A549 (cell line): ENCODE measurements around the gene FAHD1. TPM values are rescaled to one million over a fixed set of nuclear protein-coding genes. Genes with fewer than 3 reads are reported as not detected.

Experiments used
- ATAC-seq, 2 experiments: fragments of 200-7000 bp in 1 of 2; fragments of >200 bp in 1 of 2; cut with Nextera tagmentation in 1 of 2; cut with Tn5 transposase in 1 of 2; 3 replicates each; pipeline versions ENCODE4 v1.8.0 to v1.9.1; 2018 to 2020; ENCODE audit warnings: mild to moderate bottlenecking in 1 of 2, moderate library complexity in 1 of 2
- CTCF ChIA-PET: fragments of 300-600 bp; sonication (Branson Sonifier 250); formaldehyde crosslinking; extraction: SDS; loops from one replicate; lab custom pipeline; 2021; ENCODE audit warnings: antibody characterized with exemption, inconsistent platforms; lab: Yijun Ruan, JAX
- POLR2A ChIA-PET: fragments of 350-600 bp; formaldehyde crosslinking; extraction: SDS; loops from one replicate; lab custom pipeline; 2021; ENCODE audit warnings: antibody characterized with exemption, inconsistent platforms; lab: Yijun Ruan, JAX
- DNase-seq, 2 experiments: peaks; one replicate each; pipeline versions ENCODE4 v3.0.0 to v3.0.0-alpha.2; 2011 to 2016; ENCODE audit warnings: low read depth in 1 of 2, low spot score in 1 of 2
- FAIRE-seq: peaks from 2 replicates; lab custom pipeline; 2011; peaks lifted over from hg19 to GRCh38; lab: Jason Lieb, UNC
- H3K27ac ChIP-seq, 2 experiments: fragments of >200 bp; sonication (Bioruptor Twin); formaldehyde crosslinking; 3 replicates each; pipeline ENCODE4 v1.5.1; 2016 to 2017
- H3K4me1 ChIP-seq: fragments of >200 bp; sonication (Bioruptor Twin); formaldehyde crosslinking; 3 replicates; pipeline ENCODE4 v1.6.1; 2016
- H3K4me2 ChIP-seq: fragments of >200 bp; sonication (Bioruptor Twin); formaldehyde crosslinking; 3 replicates; pipeline ENCODE4 v1.6.1; 2016
- H3K4me3 ChIP-seq: fragments of >200 bp; sonication (Bioruptor Twin); formaldehyde crosslinking; 3 replicates; pipeline ENCODE4 v1.5.1; 2016
- H3K9me3 ChIP-seq: fragments of >200 bp; sonication (Bioruptor Twin); formaldehyde crosslinking; 3 replicates; pipeline ENCODE4 v1.6.1; 2016
- CEBPB ChIP-seq, 2 experiments: fragments of >200 bp in 1 of 2; sonication (Bioruptor Twin) in 1 of 2; formaldehyde crosslinking in 1 of 2; IDR thresholded peaks; 2 replicates each; pipeline ENCODE4 v1.6.1; 2012 to 2016
- CHD4 ChIP-seq: fragments of 200-600 bp; sonication (generic); IDR thresholded peaks from 2 replicates; pipeline ENCODE4 v1.6.1; 2016; ENCODE audit warnings: antibody characterized with exemption, mild to moderate bottlenecking, borderline replicate concordance
- EHF ChIP-seq: fragments of 250-450 bp; sonication (Bioruptor Pico); IDR thresholded peaks from 2 replicates; pipeline ENCODE4 v1.5.0; 2020; ENCODE audit warnings: mild to moderate bottlenecking
- GATA3 ChIP-seq: IDR thresholded peaks from 2 replicates; pipeline ENCODE4 v1.6.1; 2012; ENCODE audit warnings: borderline replicate concordance
- HES2 ChIP-seq: fragments of >200 bp; sonication (Bioruptor Twin); formaldehyde crosslinking; IDR thresholded peaks from 2 replicates; pipeline ENCODE4 v1.6.1; 2016
- KDM1A ChIP-seq: fragments of 200-600 bp; sonication (generic); IDR thresholded peaks from 2 replicates; pipeline ENCODE4 v1.6.1; 2016; ENCODE audit warnings: low read depth, mild to moderate bottlenecking
- MAFK ChIP-seq: fragments of 450-650 bp; IDR thresholded peaks from 2 replicates; pipeline ENCODE4 v1.6.1; 2014; ENCODE audit not compliant: partially characterized antibody
- MYC ChIP-seq: IDR thresholded peaks from 2 replicates; pipeline ENCODE4 v1.6.1; 2012; ENCODE audit warnings: mild to moderate bottlenecking, inconsistent platforms, low read length, improper control_type of control experiment, borderline replicate concordance
- RCOR1 ChIP-seq: fragments of 150-350 bp; IDR thresholded peaks from 2 replicates; pipeline ENCODE4 v1.6.1; 2014; ENCODE audit warnings: antibody characterized with exemption, low read length, low read depth
- RNF2 ChIP-seq: fragments of 200-600 bp; sonication (generic); IDR thresholded peaks from 2 replicates; pipeline ENCODE4 v1.6.1; 2016; ENCODE audit warnings: low read depth, mild to moderate bottlenecking, antibody characterized with exemption, moderate library complexity, borderline replicate concordance
- SMC3 ChIP-seq: fragments of >200 bp; sonication (Bioruptor Twin); formaldehyde crosslinking; IDR thresholded peaks from 3 replicates; pipeline ENCODE4 v1.6.1; 2018; ENCODE audit warnings: inconsistent platforms
- SREBF2 ChIP-seq: fragments of 450-650 bp; IDR thresholded peaks from 2 replicates; pipeline ENCODE4 v1.6.1; 2014; ENCODE audit warnings: mild to moderate bottlenecking, moderate library complexity
- TFCP2L1 ChIP-seq: fragments of 250-450 bp; sonication (Bioruptor Pico); IDR thresholded peaks from 2 replicates; pipeline ENCODE4 v1.5.0; 2021; ENCODE audit warnings: mild to moderate bottlenecking
- ZC3H11A ChIP-seq: fragments of 450-650 bp; IDR thresholded peaks from 2 replicates; pipeline ENCODE4 v1.6.1; 2014; ENCODE audit warnings: antibody characterized with exemption, mild to moderate bottlenecking
- WGBS: methylation state at CpG from one replicate; pipeline ENCODE4 v1.1.6; 2017; ENCODE audit errors: missing lambda C conversion rate; 5-methylcytosine and 5-hydroxymethylcytosine counted together
- polyA plus RNA-seq, 4 experiments: library from polyadenylated mRNA; depleted of rRNA in 3 of 4; stranded (reverse); fragments of >200 nt; fragmentation: RNase III in 1 of 4; extraction: RNeasy Plus Mini Kit Qiagen cat#74134 plus additional on column Dnase treatment in 1 of 4; gene quantifications; 2 replicates in 3 of 4; 3 replicates in 1 of 4; pipeline ENCODE4 v1.2.3, GENCODE V29; 2011 to 2017
- TF ChIP-seq, protein P1 (sequence below): fragments of 200-600 bp; sonication (generic); IDR thresholded peaks from 2 replicates; pipeline ENCODE4 v1.6.1; 2016; ENCODE audit warnings: antibody characterized with exemption, mild to moderate bottlenecking, moderate library complexity
- TF ChIP-seq, protein P2 (sequence below): IDR thresholded peaks from 2 replicates; pipeline ENCODE4 v1.6.1; 2012
- TF ChIP-seq, protein P3 (sequence below): IDR thresholded peaks from 2 replicates; pipeline ENCODE4 v1.6.1; 2012
- TF ChIP-seq, protein P4 (sequence below): fragments of 450-650 bp; IDR thresholded peaks from 2 replicates; pipeline ENCODE4 v1.6.1; 2014; ENCODE audit warnings: antibody characterized with exemption

The FAHD1 gene
- polyA plus RNA-seq, 2 of the 4 experiments (the other 2 are of a cell fraction): 30.6 to 68.4 TPM

- TF ChIP-seq, protein P1, sequence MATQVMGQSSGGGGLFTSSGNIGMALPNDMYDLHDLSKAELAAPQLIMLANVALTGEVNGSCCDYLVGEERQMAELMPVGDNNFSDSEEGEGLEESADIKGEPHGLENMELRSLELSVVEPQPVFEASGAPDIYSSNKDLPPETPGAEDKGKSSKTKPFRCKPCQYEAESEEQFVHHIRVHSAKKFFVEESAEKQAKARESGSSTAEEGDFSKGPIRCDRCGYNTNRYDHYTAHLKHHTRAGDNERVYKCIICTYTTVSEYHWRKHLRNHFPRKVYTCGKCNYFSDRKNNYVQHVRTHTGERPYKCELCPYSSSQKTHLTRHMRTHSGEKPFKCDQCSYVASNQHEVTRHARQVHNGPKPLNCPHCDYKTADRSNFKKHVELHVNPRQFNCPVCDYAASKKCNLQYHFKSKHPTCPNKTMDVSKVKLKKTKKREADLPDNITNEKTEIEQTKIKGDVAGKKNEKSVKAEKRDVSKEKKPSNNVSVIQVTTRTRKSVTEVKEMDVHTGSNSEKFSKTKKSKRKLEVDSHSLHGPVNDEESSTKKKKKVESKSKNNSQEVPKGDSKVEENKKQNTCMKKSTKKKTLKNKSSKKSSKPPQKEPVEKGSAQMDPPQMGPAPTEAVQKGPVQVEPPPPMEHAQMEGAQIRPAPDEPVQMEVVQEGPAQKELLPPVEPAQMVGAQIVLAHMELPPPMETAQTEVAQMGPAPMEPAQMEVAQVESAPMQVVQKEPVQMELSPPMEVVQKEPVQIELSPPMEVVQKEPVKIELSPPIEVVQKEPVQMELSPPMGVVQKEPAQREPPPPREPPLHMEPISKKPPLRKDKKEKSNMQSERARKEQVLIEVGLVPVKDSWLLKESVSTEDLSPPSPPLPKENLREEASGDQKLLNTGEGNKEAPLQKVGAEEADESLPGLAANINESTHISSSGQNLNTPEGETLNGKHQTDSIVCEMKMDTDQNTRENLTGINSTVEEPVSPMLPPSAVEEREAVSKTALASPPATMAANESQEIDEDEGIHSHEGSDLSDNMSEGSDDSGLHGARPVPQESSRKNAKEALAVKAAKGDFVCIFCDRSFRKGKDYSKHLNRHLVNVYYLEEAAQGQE: no peak
- TF ChIP-seq CHD4 (no peak), SMC3 (no peak), TFCP2L1 (no peak), GATA3 (no peak), KDM1A (no peak), EHF (CRISPR knock-in tag) (no peak)
- TF ChIP-seq, protein P2, sequence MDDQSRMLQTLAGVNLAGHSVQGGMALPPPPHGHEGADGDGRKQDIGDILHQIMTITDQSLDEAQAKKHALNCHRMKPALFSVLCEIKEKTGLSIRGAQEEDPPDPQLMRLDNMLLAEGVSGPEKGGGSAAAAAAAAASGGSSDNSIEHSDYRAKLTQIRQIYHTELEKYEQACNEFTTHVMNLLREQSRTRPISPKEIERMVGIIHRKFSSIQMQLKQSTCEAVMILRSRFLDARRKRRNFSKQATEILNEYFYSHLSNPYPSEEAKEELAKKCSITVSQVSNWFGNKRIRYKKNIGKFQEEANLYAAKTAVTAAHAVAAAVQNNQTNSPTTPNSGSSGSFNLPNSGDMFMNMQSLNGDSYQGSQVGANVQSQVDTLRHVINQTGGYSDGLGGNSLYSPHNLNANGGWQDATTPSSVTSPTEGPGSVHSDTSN: no peak
These were observed 36.8 kb upstream of the FAHD1 start (continued) for GRCh38 chr16:1790261-1790610.

GRCh38 chr16:1790611-1791255, 36.3 kb upstream of the FAHD1 start:
- no peak for ATAC-seq
- Histone ChIP-seq H3K4me2 (no peak overlapping the region), H3K9me3 (no peaks in the 10 kb centered on the region), H3K4me1 (peaks cover 5% of the 10 kb centered on the region; the same call in 1 of the 3 replicates), H3K27ac (no peak overlapping the region), H3K4me3 (no peak overlapping the region)
- 95% methylated on average over 23 of the region's 44 CpGs for WGBS
- ChIA-PET CTCF (interaction anchor here (0.8 kb wide), 1 partner anchor 11 kb away, joined by 3 read pairs; no protein-coding TSS in a partner anchor), POLR2A (interaction anchor here (1.9 kb wide), 1 partner anchor 8 kb away, joined by 11 read pairs; the partner anchor contains the start of genes NUBP2 and SPSB3)
- no peak for TF ChIP-seq KDM1A
- TF ChIP-seq GATA3: no peak
- no peak for TF ChIP-seq TFCP2L1
- no peak for TF ChIP-seq MAFK
- TF ChIP-seq, protein P3, sequence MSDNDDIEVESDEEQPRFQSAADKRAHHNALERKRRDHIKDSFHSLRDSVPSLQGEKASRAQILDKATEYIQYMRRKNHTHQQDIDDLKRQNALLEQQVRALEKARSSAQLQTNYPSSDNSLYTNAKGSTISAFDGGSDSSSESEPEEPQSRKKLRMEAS: no peak
- no peak for TF ChIP-seq SREBF2
- no peak for TF ChIP-seq SMC3
- TF ChIP-seq CEBPB (IDR thresholded peaks at IDR 0.05): no peak
- TF ChIP-seq, protein P4, sequence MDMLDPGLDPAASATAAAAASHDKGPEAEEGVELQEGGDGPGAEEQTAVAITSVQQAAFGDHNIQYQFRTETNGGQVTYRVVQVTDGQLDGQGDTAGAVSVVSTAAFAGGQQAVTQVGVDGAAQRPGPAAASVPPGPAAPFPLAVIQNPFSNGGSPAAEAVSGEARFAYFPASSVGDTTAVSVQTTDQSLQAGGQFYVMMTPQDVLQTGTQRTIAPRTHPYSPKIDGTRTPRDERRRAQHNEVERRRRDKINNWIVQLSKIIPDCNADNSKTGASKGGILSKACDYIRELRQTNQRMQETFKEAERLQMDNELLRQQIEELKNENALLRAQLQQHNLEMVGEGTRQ: no peak
- TF ChIP-seq RCOR1: no peak
- TF ChIP-seq MYC: no peak
- no peak for TF ChIP-seq ZC3H11A
- no peak for TF ChIP-seq RNF2
- TF ChIP-seq HES2: no peak
- no peak for DNase-seq
- FAIRE-seq: no peak
